Kidney (tissue), 14 donors: ENCODE data around the gene SURF1. TPM values are rescaled to one million over a fixed set of nuclear protein-coding genes. Genes with fewer than 3 reads are reported as not detected.
"Not testable (repeated sequence)": the region's sequence is repeated elsewhere in the genome, so short reads cannot be mapped to it uniquely, and the experiment has no call there.

Source experiments
- DNase-seq, 5 donors: peaks; one replicate each; pipeline ENCODE4 v3.0.0-alpha.2; 2013 to 2020
- FAIRE-seq: peaks from 2 replicates; lab custom pipeline; 2012; peaks lifted over from hg19 to GRCh38; lab: Jason Lieb, UNC
- H3K27ac ChIP-seq, 2 donors: one replicate each; pipeline ENCODE4 v1.7.0; 2013; ENCODE audit warnings: low read depth in 2 of 2, low read length in 2 of 2, inconsistent platforms in 1 of 2
- H3K27me3 ChIP-seq: one replicate; pipeline ENCODE4 v1.7.1; 2013; ENCODE audit warnings: low read length, inconsistent platforms; ENCODE audit not compliant: control insufficient read depth, insufficient read depth
- H3K36me3 ChIP-seq, 3 donors: one replicate each; pipeline versions ENCODE4 v1.7.0 to v1.7.1; 2013; ENCODE audit warnings: low read length in 3 of 3, control low read depth in 1 of 3, inconsistent platforms in 1 of 3; ENCODE audit not compliant: insufficient read depth in 3 of 3, control insufficient read depth in 2 of 3
- H3K4me1 ChIP-seq, 3 donors: one replicate each; pipeline versions ENCODE4 v1.7.0 to v1.7.1; 2013; ENCODE audit warnings: low read length in 3 of 3, inconsistent platforms in 1 of 3, low read depth in 1 of 3; ENCODE audit not compliant: control insufficient read depth in 2 of 3, insufficient read depth in 2 of 3
- H3K4me3 ChIP-seq, 3 donors: one replicate each; pipeline versions ENCODE4 v1.7.0 to v1.8.1; 2013; ENCODE audit warnings: low read length in 3 of 3, control low read depth in 1 of 3, inconsistent platforms in 1 of 3
- H3K9ac ChIP-seq, 3 donors: one replicate each; pipeline versions ENCODE4 v1.7.0 to v1.7.1; 2013; ENCODE audit warnings: low read length in 3 of 3, control low read depth in 1 of 3, inconsistent platforms in 1 of 3
- H3K9me3 ChIP-seq, 3 donors: one replicate each; pipeline versions ENCODE4 v1.7.0 to v1.7.1; 2013; ENCODE audit warnings: low read length in 3 of 3, control low read depth in 1 of 3, inconsistent platforms in 1 of 3; ENCODE audit not compliant: control insufficient read depth in 2 of 3, insufficient read depth in 1 of 3
- CTCF ChIP-seq: IDR thresholded peaks from 3 replicates; pipeline ENCODE4 v1.5.1; 2012; ENCODE audit warnings: mild to moderate bottlenecking, moderate library complexity, borderline replicate concordance; ENCODE audit not compliant: insufficient read depth; ENCODE audit errors: extremely low read depth
- intact Hi-C: fragments of 100-400 bp; cut with DNase I; formaldehyde crosslinking; loops from one replicate; pipeline ENCODE4 v1.11.1; 2022
- polyA plus RNA-seq: library from polyadenylated mRNA; stranded (reverse); fragments of 350-450 nt; fragmentation: Illumina TruSeq; extraction: RNeasy Lipid Tissue Mini Kit (QIAGEN cat#74804); gene quantifications from one replicate; pipeline ENCODE4 v1.2.3, GENCODE V29; 2014; ENCODE audit warnings: low read depth, low replicate concordance; ENCODE audit not compliant: insufficient read depth
- total RNA-seq: library from RNA; stranded (reverse); fragmentation: NEBNext Ultra II Directional; extraction: Animal tissue kit (Norgen Biotek cat#: 25700); gene quantifications from one replicate; pipeline ENCODE4 v1.2.1, GENCODE V29; 2021
- donor health status: control.
- donor health status: control.
- donor health status: control.
- donor health status: control.
- donor health status: control.
- donor health status: DM: yes; HTN: yes; CAD: no.
- donor health status: Normal renal cell carcinoma (clear cell type).

The SURF1 gene
- total and polyA plus RNA-seq, 2 donors from 2014 or later = 45.0 to 165 TPM

GRCh38 chr9:133396952-133397351 lies 40.7 kb upstream of the SURF1 start:
- H3K9me3 ChIP-seq = no peaks in the 10 kb centered on the region
- no peak for TF ChIP-seq CTCF
- H3K4me1 ChIP-seq = no peaks in the 10 kb centered on the region
- no peaks in the 10 kb centered on the region for H3K27me3 ChIP-seq
- intact Hi-C loops = no loop called here
- H3K27ac ChIP-seq = no peak overlapping the region
- no peaks in the 10 kb centered on the region for H3K36me3 ChIP-seq
- no peak overlapping the region for H3K4me3 ChIP-seq
- no peak for FAIRE-seq
- DNase-seq = peak in 1 of 5 donors; percentile 35
- no peak overlapping the region for H3K9ac ChIP-seq

- Histone ChIP-seq H3K9ac (no peak overlapping the region), H3K27me3 (no peaks in the 10 kb centered on the region), H3K4me1 (no peaks in the 10 kb centered on the region), H3K36me3 (no peaks in the 10 kb centered on the region), H3K4me3 (no peak overlapping the region), H3K9me3 (no peaks in the 10 kb centered on the region), H3K27ac (no peak overlapping the region)
- intact Hi-C loops = no loop called here
- DNase-seq (no peak), FAIRE-seq (no peak)
- no peak for TF ChIP-seq CTCF
These were observed 38.5 kb upstream of the SURF1 start for GRCh38 chr9:133394687-133395271.

- Histone ChIP-seq H3K4me3 (no peak overlapping the region), H3K27me3 (no peaks in the 10 kb centered on the region), H3K36me3 (no peaks in the 10 kb centered on the region), H3K4me1 (no peaks in the 10 kb centered on the region), H3K9me3 (no peaks in the 10 kb centered on the region), H3K27ac (no peak overlapping the region), H3K9ac (no peak overlapping the region)
- intact Hi-C loops = no loop called here
- no peak for FAIRE-seq
- no peak for DNase-seq
- TF ChIP-seq CTCF = no peak
These were observed 37.1 kb upstream of the SURF1 start for GRCh38 chr9:133393399-133393798.

GRCh38 chr9:133392308-133392707 lies 36.0 kb upstream of the SURF1 start:
- H3K9ac ChIP-seq, FAIRE-seq, intact Hi-C loops, H3K9me3 ChIP-seq, H3K4me1 ChIP-seq, H3K4me3 ChIP-seq, DNase-seq, H3K27ac ChIP-seq, H3K36me3 ChIP-seq, H3K27me3 ChIP-seq: not testable (repeated sequence)

GRCh38 chr9:133391449-133391848 lies 35.2 kb upstream of the SURF1 start:
- FAIRE-seq, H3K27ac ChIP-seq, H3K4me3 ChIP-seq, H3K9me3 ChIP-seq, DNase-seq, intact Hi-C loops, H3K27me3 ChIP-seq, H3K4me1 ChIP-seq, H3K9ac ChIP-seq, H3K36me3 ChIP-seq: not testable (repeated sequence)
